Upper lobe of right lung (tissue), 1 donor: ENCODE results near the gene LRCH4. TPM values are rescaled to one million over a fixed set of nuclear protein-coding genes. Genes with fewer than 3 reads are reported as not detected.

ENCODE experiments used
- total RNA-seq: library from RNA; stranded (reverse); fragmentation: NEBNext Ultra II Directional; extraction: Animal tissue kit (Norgen Biotek cat#: 25700); gene quantifications from one replicate; pipeline ENCODE4 v1.2.1, GENCODE V29; 2021
- donor health status: DM: no; HTN: yes; CAD: no; lungs with severe emphysema.

LRCH4 gene
- total RNA-seq, 1 donor from 2014 or later: 88.0 TPM

Other genes with a start within 250 kb of the LRCH4 start
- gene PILRB, start 228.0 kb downstream of the LRCH4 start, total RNA-seq: 38.1 TPM
- 36.9 TPM for gene PILRA, start 212.6 kb downstream of the LRCH4 start, total RNA-seq
- gene ZCWPW1, start 157.4 kb downstream of the LRCH4 start, total RNA-seq: 4.8 TPM
- 36.3 TPM for gene MEPCE, start 156.3 kb downstream of the LRCH4 start, total RNA-seq
- gene PPP1R35, start 149.6 kb downstream of the LRCH4 start, total RNA-seq: 24.7 TPM
- 1.8 TPM for gene SPACDR, start 121.9 kb downstream of the LRCH4 start, total RNA-seq
- gene TSC22D4, start 106.9 kb downstream of the LRCH4 start, total RNA-seq: 51.8 TPM
- gene NYAP1, start 102.2 kb downstream of the LRCH4 start, total RNA-seq: 0.55 TPM
- 36.0 TPM for gene AGFG2, start 46.9 kb downstream of the LRCH4 start, total RNA-seq
- 6.4 TPM for gene SAP25, start 12.2 kb downstream of the LRCH4 start, total RNA-seq
- gene FBXO24, start 199 bp upstream of the LRCH4 start, total RNA-seq: 1.4 TPM
- 57.2 TPM for gene PCOLCE, start 16.2 kb upstream of the LRCH4 start, total RNA-seq
- gene MOSPD3, start 26.4 kb upstream of the LRCH4 start, total RNA-seq: 14.7 TPM
- 0.41 TPM for gene TFR2, start 55.4 kb upstream of the LRCH4 start, total RNA-seq
- gene ACTL6B, start 70.3 kb upstream of the LRCH4 start, total RNA-seq: not detected
- 208 TPM for gene GNB2, start 87.6 kb upstream of the LRCH4 start, total RNA-seq
- gene GIGYF1, start 108.1 kb upstream of the LRCH4 start, total RNA-seq: 44.5 TPM
- gene POP7, start 120.0 kb upstream of the LRCH4 start, total RNA-seq: 20.2 TPM
- gene EPO, start 134.3 kb upstream of the LRCH4 start, total RNA-seq: not detected
- not detected for gene ZAN, start 147.5 kb upstream of the LRCH4 start, total RNA-seq
- 117 TPM for gene EPHB4, start 241.4 kb upstream of the LRCH4 start, total RNA-seq